HCT116 (cell line): ENCODE data around the gene ARHGEF25. TPM values are rescaled to one million over a fixed set of nuclear protein-coding genes. Genes with fewer than 3 reads are reported as not detected.

ENCODE experiments used
- ATAC-seq: fragments of 200-7000 bp; cut with Tn5 transposase; 2 replicates; pipeline ENCODE4 v1.9.1; 2020; ENCODE audit warnings: mild to moderate bottlenecking, moderate library complexity
- BruUV-seq: library from RNA; stranded (reverse); fragments of 400-500 nt; replicated peaks from 2 replicates; lab custom pipeline; 2021; lab: Mats Ljungman, UMichigan
- CTCF ChIA-PET: fragments of 300-600 bp; sonication (Branson Sonifier 250); formaldehyde crosslinking; loops from one replicate; lab custom pipeline; 2021; ENCODE audit warnings: antibody characterized with exemption; lab: Charles Lee
- POLR2A ChIA-PET: fragments of 300-600, 350-600 bp; sonication (Branson Sonifier 250); formaldehyde crosslinking; loops from one replicate; lab custom pipeline; 2021; ENCODE audit warnings: antibody characterized with exemption; lab: Charles Lee
- RAD21 ChIA-PET, 2 experiments: fragments of 300-600 bp; sonication (Branson Sonifier 250); formaldehyde crosslinking; loops; one replicate each; lab custom pipeline; 2023; ENCODE audit warnings: low total read pairs in 2 of 2; ENCODE audit not compliant: uncharacterized antibody in 2 of 2, unreplicated experiment in 2 of 2, low non-redundant PET in 1 of 2; lab: Charles Lee
- DNase-seq: peaks from one replicate; pipeline ENCODE4 v3.0.0-alpha.2; 2010; ENCODE audit warnings: low read depth, low spot score
- H2AFZ ChIP-seq: fragments of 200-600 bp; shearing (Covaris generic), sonication (generic); 2 replicates; pipeline ENCODE4 v1.6.1; 2017; ENCODE audit warnings: low read depth, mixed run types, mixed read lengths, antibody characterized with exemption, low read length; ENCODE audit not compliant: poor library complexity, severe bottlenecking
- H3K27ac ChIP-seq: 2 replicates; pipeline ENCODE4 v1.5.1; 2012; ENCODE audit warnings: low read depth, low read length
- H3K27me3 ChIP-seq: fragments of 200-600 bp; sonication (generic); 2 replicates; pipeline ENCODE4 v1.6.1; 2016; ENCODE audit warnings: mixed run types, low read length, mixed read lengths; ENCODE audit not compliant: insufficient read depth
- H3K36me3 ChIP-seq, 2 experiments: fragments of 200-500 bp in 1 of 2; fragments of 200-600 bp in 1 of 2; sonication (Bioruptor generic) in 1 of 2; sonication (generic) in 1 of 2; 2 replicates each; pipeline versions ENCODE4 v1.5.1 to v1.6.1; 2014 to 2016; ENCODE audit warnings: low read length in 2 of 2, inconsistent platforms in 1 of 2, mixed read lengths in 1 of 2, mixed run types in 1 of 2; ENCODE audit not compliant: insufficient read depth in 2 of 2, control insufficient read depth in 1 of 2
- H3K4me1 ChIP-seq, 2 experiments: fragments of 200-600 bp in 1 of 2; sonication (generic) in 1 of 2; 2 replicates each; pipeline versions ENCODE4 v1.5.1 to v1.6.1; 2012 to 2017; ENCODE audit warnings: low read length in 2 of 2, inconsistent platforms in 1 of 2, mild to moderate bottlenecking in 1 of 2, mixed read lengths in 1 of 2, mixed run types in 1 of 2, moderate library complexity in 1 of 2; ENCODE audit not compliant: insufficient read depth in 2 of 2, control insufficient read depth in 1 of 2
- H3K4me2 ChIP-seq: fragments of 200-600 bp; sonication (generic); 2 replicates; pipeline ENCODE4 v1.6.1; 2017; ENCODE audit warnings: mixed run types, low read length, mixed read lengths
- H3K4me3 ChIP-seq, 2 experiments: fragments of 200-600 bp in 1 of 2; sonication (generic) in 1 of 2; replicated peaks in 1 of 2; 2 replicates each; pipeline ENCODE4 v1.5.1; 2011 to 2016; ENCODE audit warnings: low read length in 2 of 2, control low read depth in 1 of 2, low read depth in 1 of 2, mild to moderate bottlenecking in 1 of 2, mixed read lengths in 1 of 2, mixed run types in 1 of 2
- H3K79me2 ChIP-seq: fragments of 200-600 bp; sonication (generic); 2 replicates; pipeline ENCODE4 v1.6.1; 2017; ENCODE audit warnings: mild to moderate bottlenecking, mixed run types, low read length, moderate library complexity, mixed read lengths; ENCODE audit not compliant: insufficient read depth
- H3K9ac ChIP-seq: fragments of 200-600 bp; sonication (generic); 2 replicates; pipeline ENCODE4 v1.6.1; 2016; ENCODE audit warnings: low read length, mixed read lengths
- H3K9me2 ChIP-seq: fragments of 200-600 bp; sonication (generic), shearing (Covaris generic); 2 replicates; pipeline ENCODE4 v1.6.1; 2017; ENCODE audit warnings: mixed run types, mild to moderate bottlenecking, moderate library complexity; ENCODE audit not compliant: insufficient read depth
- H3K9me3 ChIP-seq, 2 experiments: fragments of 200-500 bp in 1 of 2; fragments of 200-600 bp in 1 of 2; sonication (Bioruptor generic) in 1 of 2; sonication (generic) in 1 of 2; 2 replicates each; pipeline ENCODE4 v1.6.1; 2014 to 2017; ENCODE audit warnings: low read length in 2 of 2, mixed read lengths in 2 of 2, inconsistent platforms in 1 of 2, low read depth in 1 of 2, mild to moderate bottlenecking in 1 of 2, mixed run types in 1 of 2, moderate library complexity in 1 of 2; ENCODE audit not compliant: control insufficient read depth in 1 of 2, insufficient read depth in 1 of 2
- H4K20me1 ChIP-seq: fragments of 200-600 bp; sonication (generic), shearing (Covaris generic); 2 replicates; pipeline ENCODE4 v1.6.1; 2017; ENCODE audit warnings: mixed run types, mild to moderate bottlenecking, moderate library complexity; ENCODE audit not compliant: insufficient read depth
- CBX3 ChIP-seq: IDR thresholded peaks from 2 replicates; pipeline ENCODE4 v1.6.1; 2012; ENCODE audit warnings: low read depth
- JUND ChIP-seq: IDR thresholded peaks from 2 replicates; pipeline ENCODE4 v1.6.1; 2012
- POLR2A ChIP-seq: IDR thresholded peaks from 2 replicates; pipeline ENCODE4 v1.7.0; 2011; ENCODE audit warnings: borderline replicate concordance; ENCODE audit not compliant: insufficient read depth, insufficient read length; ENCODE audit errors: extremely low read depth
- POLR2AphosphoS5 ChIP-seq: IDR thresholded peaks from 2 replicates; pipeline ENCODE4 v1.6.1; 2011; ENCODE audit warnings: mild to moderate bottlenecking, low read depth, low read length, moderate library complexity
- SRF ChIP-seq: IDR thresholded peaks from 2 replicates; pipeline ENCODE4 v1.6.1; 2012; ENCODE audit warnings: low read depth
- TCF7L2 ChIP-seq: IDR thresholded peaks from 2 replicates; pipeline ENCODE4 v1.7.0; 2011; ENCODE audit warnings: borderline replicate concordance, inconsistent platforms; ENCODE audit not compliant: insufficient read depth, insufficient read length; ENCODE audit errors: extremely low read depth
- YY1 ChIP-seq: IDR thresholded peaks from 2 replicates; pipeline ENCODE4 v1.6.1; 2011; ENCODE audit warnings: low read length, low read depth, moderate library complexity, mild to moderate bottlenecking; ENCODE audit not compliant: insufficient replicate concordance; ENCODE audit errors: extremely low read depth
- intact Hi-C: fragments of 100-400 bp; cut with micrococcal nuclease; formaldehyde crosslinking; loops from 2 replicates; pipeline ENCODE4 v1.10.0; 2022
- total RNA-seq: library from RNA; stranded (reverse); gene quantifications from one replicate; pipeline ENCODE4 v1.2.1, GENCODE V29; 2021; ENCODE audit not compliant: unreplicated experiment
- TF ChIP-seq, protein P1 (sequence below): IDR thresholded peaks from 2 replicates; pipeline ENCODE4 v1.6.1; 2012
- TF ChIP-seq, protein P2 (sequence below): IDR thresholded peaks from 2 replicates; pipeline ENCODE4 v1.6.1; 2012; ENCODE audit warnings: low read depth

The ARHGEF25 gene
- total RNA-seq, 1 experiment from 2014 or later = 3.6 TPM

DNA sequence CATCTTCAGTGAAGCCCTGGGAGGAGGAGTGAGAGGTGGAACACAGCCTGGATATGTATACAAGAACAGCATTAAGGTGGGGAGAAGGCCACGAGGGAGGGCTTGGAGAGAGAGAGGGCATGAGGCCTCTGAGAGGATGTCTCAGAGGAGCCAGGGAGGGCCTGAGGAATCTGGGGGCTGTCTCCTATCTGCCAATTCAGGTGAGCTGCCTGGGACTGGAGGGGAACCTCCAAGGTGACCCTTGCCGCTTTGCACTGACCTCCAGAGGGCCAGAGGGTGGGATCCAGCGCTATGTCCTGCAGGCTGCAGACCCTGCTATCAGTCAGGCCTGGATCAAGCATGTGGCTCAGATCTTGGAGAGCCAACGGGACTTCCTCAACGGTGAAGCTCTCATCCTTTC, 4.4 kb downstream of the ARHGEF25 start:
- no peaks in the 10 kb centered on the region for H4K20me1 ChIP-seq
- no peaks in the 10 kb centered on the region for H3K36me3 ChIP-seq
- no peaks in the 10 kb centered on the region for H3K9me3 ChIP-seq
- ATAC-seq (no peak), DNase-seq (no peak)
- CTCF ChIA-PET = interaction anchor here (1.4 kb wide), 1 partner anchor 17 kb away, joined by 4 read pairs; the partner anchor contains the start of gene B4GALNT1
- H3K4me3 ChIP-seq = no peak overlapping the region
- H3K4me2 ChIP-seq = no peak overlapping the region
- H3K9ac ChIP-seq = no peak overlapping the region
- intact Hi-C loops = no loop called here
- BruUV-seq = no TSS peak
- no peaks in the 10 kb centered on the region for H3K27me3 ChIP-seq
- no peaks in the 10 kb centered on the region for H3K9me2 ChIP-seq
- TF ChIP-seq SRF (no peak), POLR2AphosphoS5 (no peak), YY1 (no peak), POLR2A (no peak), TCF7L2 (no peak), JUND (no peak), CBX3 (no peak)
- TF ChIP-seq, protein P1, sequence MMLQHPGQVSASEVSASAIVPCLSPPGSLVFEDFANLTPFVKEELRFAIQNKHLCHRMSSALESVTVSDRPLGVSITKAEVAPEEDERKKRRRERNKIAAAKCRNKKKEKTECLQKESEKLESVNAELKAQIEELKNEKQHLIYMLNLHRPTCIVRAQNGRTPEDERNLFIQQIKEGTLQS = no peak
- TF ChIP-seq, protein P2, sequence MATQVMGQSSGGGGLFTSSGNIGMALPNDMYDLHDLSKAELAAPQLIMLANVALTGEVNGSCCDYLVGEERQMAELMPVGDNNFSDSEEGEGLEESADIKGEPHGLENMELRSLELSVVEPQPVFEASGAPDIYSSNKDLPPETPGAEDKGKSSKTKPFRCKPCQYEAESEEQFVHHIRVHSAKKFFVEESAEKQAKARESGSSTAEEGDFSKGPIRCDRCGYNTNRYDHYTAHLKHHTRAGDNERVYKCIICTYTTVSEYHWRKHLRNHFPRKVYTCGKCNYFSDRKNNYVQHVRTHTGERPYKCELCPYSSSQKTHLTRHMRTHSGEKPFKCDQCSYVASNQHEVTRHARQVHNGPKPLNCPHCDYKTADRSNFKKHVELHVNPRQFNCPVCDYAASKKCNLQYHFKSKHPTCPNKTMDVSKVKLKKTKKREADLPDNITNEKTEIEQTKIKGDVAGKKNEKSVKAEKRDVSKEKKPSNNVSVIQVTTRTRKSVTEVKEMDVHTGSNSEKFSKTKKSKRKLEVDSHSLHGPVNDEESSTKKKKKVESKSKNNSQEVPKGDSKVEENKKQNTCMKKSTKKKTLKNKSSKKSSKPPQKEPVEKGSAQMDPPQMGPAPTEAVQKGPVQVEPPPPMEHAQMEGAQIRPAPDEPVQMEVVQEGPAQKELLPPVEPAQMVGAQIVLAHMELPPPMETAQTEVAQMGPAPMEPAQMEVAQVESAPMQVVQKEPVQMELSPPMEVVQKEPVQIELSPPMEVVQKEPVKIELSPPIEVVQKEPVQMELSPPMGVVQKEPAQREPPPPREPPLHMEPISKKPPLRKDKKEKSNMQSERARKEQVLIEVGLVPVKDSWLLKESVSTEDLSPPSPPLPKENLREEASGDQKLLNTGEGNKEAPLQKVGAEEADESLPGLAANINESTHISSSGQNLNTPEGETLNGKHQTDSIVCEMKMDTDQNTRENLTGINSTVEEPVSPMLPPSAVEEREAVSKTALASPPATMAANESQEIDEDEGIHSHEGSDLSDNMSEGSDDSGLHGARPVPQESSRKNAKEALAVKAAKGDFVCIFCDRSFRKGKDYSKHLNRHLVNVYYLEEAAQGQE = no peak
- no peak overlapping the region for H3K27ac ChIP-seq
- no peaks in the 10 kb centered on the region for H3K79me2 ChIP-seq
- POLR2A ChIA-PET = no interaction called here
- H2AFZ ChIP-seq = no peak overlapping the region
- RAD21 ChIA-PET = no interaction called here
- peaks cover 0 to 9% of the 10 kb centered on the region in 2 experiments; a peak in 1 of 4 replicates for H3K4me1 ChIP-seq
